ENCODE data around the gene ARHGAP25. TPM values are rescaled to one million over a fixed set of nuclear protein-coding genes. Genes with fewer than 3 reads are reported as not detected.

ARHGAP25 gene
- polyA plus RNA-seq, 1 experiment, result 0.55 TPM

DNA sequence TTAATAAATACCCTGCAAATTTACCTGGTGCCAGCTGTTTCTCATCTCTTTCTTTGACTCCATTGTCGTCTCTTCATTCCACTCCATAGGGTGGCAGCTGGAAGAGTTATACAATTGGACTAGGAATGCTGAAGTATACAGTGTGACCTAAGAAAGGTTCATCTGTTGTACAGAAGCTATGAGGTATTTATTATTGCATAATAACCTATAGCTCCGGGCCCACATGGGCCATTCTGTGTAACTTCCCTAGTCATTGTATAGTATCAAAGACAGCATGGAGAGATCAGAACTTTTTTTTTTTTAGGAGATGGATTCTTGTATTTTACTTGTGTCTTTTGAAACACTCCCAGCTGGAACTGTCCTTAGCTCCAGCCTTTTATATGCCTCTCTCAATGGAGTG is 110.4 kb downstream of the ARHGAP25 start:
- H3K9me3 ChIP-seq (ENCODE audit: control insufficient read depth, insufficient read depth, low read length), result no peaks in the 10 kb centered on the region
- H3K27me3 ChIP-seq (ENCODE audit: control insufficient read depth, insufficient read depth, low read length), result peaks cover 4% of the 10 kb centered on the region
- H3K4me3 ChIP-seq (ENCODE audit: low read depth, low read length), result no peak overlapping the region
- POLR2A ChIA-PET, result no interaction called here
- CTCF ChIA-PET, result interaction anchor here (2.9 kb wide), 1 partner anchor 93 kb away, joined by 14 read pairs; no protein-coding TSS in a partner anchor
- no peak for DNase-seq (ENCODE audit: low read depth, low spot score)
- no peak overlapping the region for H3K27ac ChIP-seq (ENCODE audit: low read depth, low read length)
- TF ChIP-seq, protein P1, sequence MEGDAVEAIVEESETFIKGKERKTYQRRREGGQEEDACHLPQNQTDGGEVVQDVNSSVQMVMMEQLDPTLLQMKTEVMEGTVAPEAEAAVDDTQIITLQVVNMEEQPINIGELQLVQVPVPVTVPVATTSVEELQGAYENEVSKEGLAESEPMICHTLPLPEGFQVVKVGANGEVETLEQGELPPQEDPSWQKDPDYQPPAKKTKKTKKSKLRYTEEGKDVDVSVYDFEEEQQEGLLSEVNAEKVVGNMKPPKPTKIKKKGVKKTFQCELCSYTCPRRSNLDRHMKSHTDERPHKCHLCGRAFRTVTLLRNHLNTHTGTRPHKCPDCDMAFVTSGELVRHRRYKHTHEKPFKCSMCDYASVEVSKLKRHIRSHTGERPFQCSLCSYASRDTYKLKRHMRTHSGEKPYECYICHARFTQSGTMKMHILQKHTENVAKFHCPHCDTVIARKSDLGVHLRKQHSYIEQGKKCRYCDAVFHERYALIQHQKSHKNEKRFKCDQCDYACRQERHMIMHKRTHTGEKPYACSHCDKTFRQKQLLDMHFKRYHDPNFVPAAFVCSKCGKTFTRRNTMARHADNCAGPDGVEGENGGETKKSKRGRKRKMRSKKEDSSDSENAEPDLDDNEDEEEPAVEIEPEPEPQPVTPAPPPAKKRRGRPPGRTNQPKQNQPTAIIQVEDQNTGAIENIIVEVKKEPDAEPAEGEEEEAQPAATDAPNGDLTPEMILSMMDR (IDR thresholded peaks at IDR 0.05; ENCODE audit: low read depth, low read length), result no peak

- peaks cover 4% of the 10 kb centered on the region for H3K27me3 ChIP-seq (ENCODE audit: control insufficient read depth, insufficient read depth, low read length)
- POLR2A ChIA-PET, result no interaction called here
- DNase-seq (ENCODE audit: low read depth, low spot score), result no peak
- H3K4me3 ChIP-seq (ENCODE audit: low read depth, low read length), result no peak overlapping the region
- TF ChIP-seq, protein P1 (IDR thresholded peaks at IDR 0.05; ENCODE audit: low read depth, low read length), result no peak
- H3K9me3 ChIP-seq (ENCODE audit: control insufficient read depth, insufficient read depth, low read length), result no peaks in the 10 kb centered on the region
- CTCF ChIA-PET, result interaction anchor here (0.6 to 2.9 kb wide), 2 partner anchors 94 to 252 kb away, joined by 3 to 14 read pairs; no protein-coding TSS in a partner anchor
- H3K27ac ChIP-seq (ENCODE audit: low read depth, low read length), result no peak overlapping the region
Measured at GRCh38 chr2:68846091-68846490, 111.5 kb downstream of the ARHGAP25 start.

DNA sequence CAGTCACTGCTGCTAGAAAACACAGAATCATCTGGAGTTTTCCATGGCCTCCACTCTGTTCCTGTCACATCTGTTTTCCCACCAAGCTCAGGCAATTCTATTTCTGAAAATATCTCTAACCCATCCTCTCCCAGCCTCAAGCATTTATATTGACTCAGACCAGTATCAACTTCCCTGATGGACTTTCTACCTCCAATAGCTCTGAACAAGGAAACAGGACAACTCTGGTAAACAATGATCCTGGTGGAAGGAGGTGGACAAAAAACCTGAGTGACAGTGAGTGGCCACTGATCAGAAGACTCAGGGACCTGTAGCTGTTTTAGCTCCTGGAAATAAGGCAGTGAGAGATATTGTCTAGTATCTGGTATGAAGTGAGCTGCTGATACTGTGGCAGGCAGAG is 113.1 kb downstream of the ARHGAP25 start:
- ChIA-PET POLR2A (interaction anchor here (0.6 kb wide), 1 partner anchor 26 kb away, joined by 8 read pairs; no protein-coding TSS in a partner anchor), CTCF (interaction anchor here (1.7 to 2.3 kb wide), 3 partner anchors 9 to 96 kb away, joined by 4 to 7 read pairs (median 7); no protein-coding TSS in a partner anchor)
- Histone ChIP-seq H3K4me3 (ENCODE audit: low read depth, low read length) (no peak overlapping the region), H3K27me3 (ENCODE audit: control insufficient read depth, insufficient read depth, low read length) (peaks cover 2% of the 10 kb centered on the region), H3K9me3 (ENCODE audit: control insufficient read depth, insufficient read depth, low read length) (no peaks in the 10 kb centered on the region), H3K27ac (ENCODE audit: low read depth, low read length) (no peak overlapping the region)
- DNase-seq (ENCODE audit: low read depth, low spot score), result no peak
- TF ChIP-seq, protein P1 (IDR thresholded peaks at IDR 0.05; ENCODE audit: low read depth, low read length), result no peak

DNA sequence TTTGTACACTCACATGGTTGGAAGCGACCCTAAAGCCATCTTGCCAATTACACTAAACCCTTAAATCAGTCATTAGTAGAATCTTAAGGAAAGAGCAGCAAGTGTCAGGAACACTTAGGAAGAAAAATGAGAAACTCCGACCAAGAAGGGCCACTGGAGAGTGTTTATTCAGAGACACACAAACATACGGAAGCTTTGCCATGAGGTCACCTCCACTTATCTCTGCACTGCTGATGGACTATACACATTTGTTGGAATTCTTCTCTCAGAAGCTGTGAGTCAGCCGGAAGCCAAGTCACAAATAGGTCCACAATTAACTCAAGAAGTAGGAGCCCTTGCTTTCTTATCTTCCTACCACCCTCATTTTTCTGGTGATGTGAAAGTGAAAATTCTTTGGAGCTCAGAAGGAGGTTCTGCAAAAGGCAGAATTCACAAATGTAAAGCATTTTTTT is 115.0 kb downstream of the ARHGAP25 start:
- Histone ChIP-seq H3K9me3 (ENCODE audit: control insufficient read depth, insufficient read depth, low read length) (no peaks in the 10 kb centered on the region), H3K4me3 (ENCODE audit: low read depth, low read length) (no peak overlapping the region), H3K27ac (ENCODE audit: low read depth, low read length) (no peak overlapping the region), H3K27me3 (ENCODE audit: control insufficient read depth, insufficient read depth, low read length) (no peaks in the 10 kb centered on the region)
- ChIA-PET CTCF (interaction anchor here (1.6 to 2.3 kb wide), 3 partner anchors 11 to 141 kb away, joined by 3 to 7 read pairs (median 7); no protein-coding TSS in a partner anchor), POLR2A (no interaction called here)
- DNase-seq (ENCODE audit: low read depth, low spot score), result no peak
- TF ChIP-seq, protein P1 (IDR thresholded peaks at IDR 0.05; ENCODE audit: low read depth, low read length), result no peak

DNA sequence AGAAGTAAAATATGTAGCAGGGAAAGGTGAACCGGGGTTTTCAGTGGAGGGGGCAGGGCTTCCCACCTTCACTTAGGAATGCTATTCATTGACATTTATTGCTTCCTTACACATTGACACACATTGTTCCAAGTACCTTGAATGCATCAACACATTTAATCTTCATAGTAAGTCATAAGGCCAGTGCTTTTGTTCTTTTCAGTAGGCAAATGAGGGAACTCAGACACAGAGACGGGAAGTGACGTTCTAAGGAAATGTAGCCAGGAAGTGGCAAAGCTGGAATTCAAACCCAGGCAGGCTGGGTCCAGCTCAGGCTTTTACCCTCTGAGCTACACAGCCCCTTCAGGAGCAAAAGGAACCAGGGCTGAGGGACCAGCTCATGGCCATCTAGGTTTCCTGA is 115.9 kb downstream of the ARHGAP25 start:
- Histone ChIP-seq H3K4me3 (ENCODE audit: low read depth, low read length) (no peak overlapping the region), H3K27ac (ENCODE audit: low read depth, low read length) (no peak overlapping the region), H3K27me3 (ENCODE audit: control insufficient read depth, insufficient read depth, low read length) (no peaks in the 10 kb centered on the region), H3K9me3 (ENCODE audit: control insufficient read depth, insufficient read depth, low read length) (no peaks in the 10 kb centered on the region)
- CTCF ChIA-PET, result interaction anchor here (1.0 to 1.7 kb wide), 4 partner anchors 10 to 142 kb away, joined by 3 to 4 read pairs (median 4); no protein-coding TSS in a partner anchor
- DNase-seq (ENCODE audit: low read depth, low spot score), result no peak
- TF ChIP-seq, protein P1 (IDR thresholded peaks at IDR 0.05; ENCODE audit: low read depth, low read length), result no peak
- POLR2A ChIA-PET, result no interaction called here

Measured in AG04450 (cell line).